ENCODE data around the gene CDC37L1. TPM values are rescaled to one million over a fixed set of nuclear protein-coding genes. Genes with fewer than 3 reads are reported as not detected.
"Not testable (repeated sequence)": the region's sequence is repeated elsewhere in the genome, so short reads cannot be mapped to it uniquely, and the experiment has no call there.

Gene CDC37L1
- total RNA-seq, 4 donors from 2014 or later: 15.5 to 32.5 (median 25.8) TPM

DNA sequence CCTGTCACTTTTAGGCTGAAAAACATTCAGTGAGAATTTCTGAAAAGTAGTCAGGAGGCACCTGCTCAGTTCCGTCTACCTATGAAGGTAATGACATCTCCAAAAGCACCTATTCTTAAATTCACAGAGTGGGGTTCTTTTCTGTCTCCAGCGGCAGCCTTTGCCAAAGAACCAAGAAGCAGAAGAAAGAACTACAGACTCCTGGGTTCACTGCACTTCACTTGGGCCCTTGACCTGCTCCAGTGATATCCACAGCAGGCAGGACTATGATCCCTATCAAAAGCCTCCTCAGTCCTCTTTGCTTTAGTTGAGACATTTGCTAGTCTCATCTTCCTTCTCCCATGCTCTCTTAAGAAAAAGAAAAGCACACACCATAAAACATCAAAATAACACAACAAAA, 37.0 kb upstream of the CDC37L1 start:
- TF ChIP-seq POLR2A (IDR thresholded peaks at IDR 0.05): no peak
- TF ChIP-seq, protein P1, sequence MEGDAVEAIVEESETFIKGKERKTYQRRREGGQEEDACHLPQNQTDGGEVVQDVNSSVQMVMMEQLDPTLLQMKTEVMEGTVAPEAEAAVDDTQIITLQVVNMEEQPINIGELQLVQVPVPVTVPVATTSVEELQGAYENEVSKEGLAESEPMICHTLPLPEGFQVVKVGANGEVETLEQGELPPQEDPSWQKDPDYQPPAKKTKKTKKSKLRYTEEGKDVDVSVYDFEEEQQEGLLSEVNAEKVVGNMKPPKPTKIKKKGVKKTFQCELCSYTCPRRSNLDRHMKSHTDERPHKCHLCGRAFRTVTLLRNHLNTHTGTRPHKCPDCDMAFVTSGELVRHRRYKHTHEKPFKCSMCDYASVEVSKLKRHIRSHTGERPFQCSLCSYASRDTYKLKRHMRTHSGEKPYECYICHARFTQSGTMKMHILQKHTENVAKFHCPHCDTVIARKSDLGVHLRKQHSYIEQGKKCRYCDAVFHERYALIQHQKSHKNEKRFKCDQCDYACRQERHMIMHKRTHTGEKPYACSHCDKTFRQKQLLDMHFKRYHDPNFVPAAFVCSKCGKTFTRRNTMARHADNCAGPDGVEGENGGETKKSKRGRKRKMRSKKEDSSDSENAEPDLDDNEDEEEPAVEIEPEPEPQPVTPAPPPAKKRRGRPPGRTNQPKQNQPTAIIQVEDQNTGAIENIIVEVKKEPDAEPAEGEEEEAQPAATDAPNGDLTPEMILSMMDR (IDR thresholded peaks at IDR 0.05): no peak
- 92 to 97% methylated on average over 2 of the region's 2 CpGs for WGBS, 2 donors
- intact Hi-C loops (cut with DNase I; ENCODE audit: low total_unique reads): no loop called here
- H3K4me3 ChIP-seq (ENCODE audit: low read depth, poor library complexity, severe bottlenecking): no peak overlapping the region
- DNase-seq (ENCODE audit: low spot score in 2 of 2): no peak

DNA sequence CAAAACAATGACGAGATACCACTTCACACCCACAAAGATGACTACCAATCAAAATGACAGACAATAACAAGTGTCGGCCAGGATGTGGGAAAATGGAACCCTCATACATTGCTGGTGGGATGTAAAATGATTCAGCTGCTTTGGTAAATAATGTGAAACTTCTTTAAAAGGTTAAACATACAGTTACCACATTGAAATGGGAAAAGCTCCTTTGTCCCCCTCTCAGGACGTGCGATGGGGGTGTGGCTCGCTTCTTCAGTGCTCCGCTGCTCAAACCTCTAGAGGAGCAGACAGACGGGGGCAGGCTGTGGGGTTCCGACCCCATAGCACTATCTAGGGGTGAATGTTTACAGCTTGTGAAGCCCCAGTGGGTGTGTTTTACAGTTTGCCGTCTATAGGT, 25.3 kb upstream of the CDC37L1 start:
- no peak for DNase-seq (ENCODE audit: low spot score in 2 of 2)
- WGBS, 2 donors: 87 to 92% methylated on average over 9 of the region's 9 CpGs
- H3K4me3 ChIP-seq (ENCODE audit: low read depth, poor library complexity, severe bottlenecking): no peak overlapping the region
- TF ChIP-seq, protein P1 (IDR thresholded peaks at IDR 0.05): no peak
- no peak for TF ChIP-seq POLR2A (IDR thresholded peaks at IDR 0.05)
- intact Hi-C loops (cut with DNase I; ENCODE audit: low total_unique reads): no loop called here

DNA sequence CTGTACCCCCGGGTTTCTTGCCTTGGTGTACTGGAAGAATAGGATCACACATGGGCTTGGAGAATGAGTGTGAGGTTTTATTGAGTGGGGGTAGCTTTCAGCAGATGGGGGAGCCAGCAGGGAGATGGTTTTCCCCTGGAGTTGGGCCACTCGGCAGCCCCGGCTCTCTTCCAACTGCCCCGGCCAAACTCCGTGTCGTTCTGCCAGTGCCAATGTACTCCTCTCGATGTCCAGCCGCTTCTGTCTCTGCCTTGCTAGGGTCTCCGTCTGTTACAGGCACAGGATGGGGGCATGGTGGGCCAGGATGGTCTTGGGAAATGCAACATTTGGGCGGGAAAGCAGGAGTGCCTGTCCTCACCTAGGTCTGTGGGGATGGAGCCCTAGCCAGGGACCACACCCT, 24.8 kb upstream of the CDC37L1 start:
- H3K4me3 ChIP-seq (ENCODE audit: low read depth, poor library complexity, severe bottlenecking): no peak overlapping the region
- 85 to 97% methylated on average over 10 of the region's 10 CpGs for WGBS, 2 donors
- no peak for TF ChIP-seq POLR2A (IDR thresholded peaks at IDR 0.05)
- TF ChIP-seq, protein P1 (IDR thresholded peaks at IDR 0.05): no peak
- no peak for DNase-seq (ENCODE audit: low spot score in 2 of 2)
- intact Hi-C loops (cut with DNase I; ENCODE audit: low total_unique reads): no loop called here

DNA sequence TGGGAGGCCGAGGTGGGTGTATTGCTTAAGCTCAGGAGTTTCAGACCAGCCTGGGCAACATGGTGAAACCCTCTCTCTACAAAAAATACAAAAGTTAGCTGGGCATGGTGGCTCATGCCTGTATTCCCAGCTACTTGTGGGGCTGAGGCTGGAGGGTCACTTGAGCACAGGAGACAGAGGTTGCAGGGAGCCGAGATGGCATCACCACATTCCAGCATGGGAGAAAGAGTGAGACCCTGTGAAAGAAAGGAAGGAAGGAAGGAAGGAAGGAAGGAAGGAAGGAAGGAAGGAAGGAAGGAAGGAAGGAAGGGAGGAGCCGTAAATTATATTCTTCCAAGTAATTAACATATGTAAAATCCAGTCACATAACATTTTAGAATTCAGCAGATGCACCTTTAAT, 23.2 kb upstream of the CDC37L1 start:
- DNase-seq (ENCODE audit: low spot score in 2 of 2); H3K4me3 ChIP-seq (ENCODE audit: low read depth, poor library complexity, severe bottlenecking); intact Hi-C loops (cut with DNase I; ENCODE audit: low total_unique reads): not testable (repeated sequence)
- WGBS, 2 donors: 89 to 94% methylated on average over 3 of the region's 3 CpGs

DNA sequence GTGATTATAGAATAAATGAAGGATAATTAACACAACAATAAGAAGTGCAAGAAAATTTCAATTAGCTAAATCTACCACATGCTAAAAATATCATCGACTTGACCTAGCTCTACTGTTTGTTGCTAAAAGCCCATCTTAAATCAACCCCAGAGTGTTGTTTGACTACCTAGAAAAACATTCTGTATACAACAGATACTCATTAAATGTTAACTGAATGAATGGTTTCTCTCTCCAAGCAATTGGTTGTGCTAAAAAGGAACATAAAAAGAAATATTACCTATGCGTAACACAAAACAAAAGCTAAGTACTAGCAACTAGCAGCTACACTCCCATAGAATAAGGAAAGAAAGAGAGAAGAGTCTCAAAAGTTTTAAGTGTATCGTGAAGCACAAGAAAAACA, 22.7 kb upstream of the CDC37L1 start:
- WGBS, 2 donors: 81 to 94% methylated on average over 3 of the region's 3 CpGs
- DNase-seq (ENCODE audit: low spot score in 2 of 2): no peak
- H3K4me3 ChIP-seq (ENCODE audit: low read depth, poor library complexity, severe bottlenecking): no peak overlapping the region
- TF ChIP-seq, protein P1 (IDR thresholded peaks at IDR 0.05): no peak
- no peak for TF ChIP-seq POLR2A (IDR thresholded peaks at IDR 0.05)
- intact Hi-C loops (cut with DNase I; ENCODE audit: low total_unique reads): no loop called here

DNA sequence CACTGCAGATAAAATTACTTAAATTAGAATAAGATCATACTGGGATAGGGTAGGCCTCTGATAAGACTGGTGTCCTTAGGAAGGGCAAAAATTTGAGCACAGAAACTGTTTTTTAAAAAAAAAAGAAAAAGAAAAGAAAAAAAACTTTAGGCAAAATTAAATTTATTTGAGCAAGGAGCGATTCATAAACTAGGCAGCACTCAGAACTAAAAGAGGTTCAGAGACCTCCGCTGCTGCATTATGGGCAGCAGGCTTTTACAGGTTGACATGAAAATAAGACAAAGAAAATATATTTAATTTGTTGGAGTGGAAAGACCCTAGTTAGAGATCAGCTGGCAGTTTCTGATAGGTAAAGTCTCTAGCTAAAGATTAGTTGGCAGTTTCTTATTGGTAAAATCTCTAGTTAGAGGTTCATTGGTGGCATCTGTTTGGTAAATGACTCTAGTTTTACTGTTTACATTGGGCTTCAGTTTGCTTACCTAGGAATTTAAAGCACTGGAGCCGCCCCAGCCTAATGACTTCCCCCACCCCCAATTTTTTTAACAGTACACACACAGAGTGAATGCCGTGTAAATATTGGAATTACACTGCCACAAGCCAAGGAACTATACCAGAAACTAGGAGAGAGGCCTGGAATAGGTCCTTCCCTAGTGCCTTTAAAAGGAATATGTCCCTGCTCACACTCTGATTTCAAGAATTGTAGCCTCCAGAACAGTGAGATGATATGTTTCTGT, 21.8 kb upstream of the CDC37L1 start:
- intact Hi-C loops (cut with DNase I; ENCODE audit: low total_unique reads): no loop called here
- no peak for DNase-seq (ENCODE audit: low spot score in 2 of 2)
- 90 to 93% methylated on average over 4 of the region's 4 CpGs for WGBS, 2 donors
- H3K4me3 ChIP-seq (ENCODE audit: low read depth, poor library complexity, severe bottlenecking): no peak overlapping the region
- TF ChIP-seq POLR2A (IDR thresholded peaks at IDR 0.05): no peak
- TF ChIP-seq, protein P1 (IDR thresholded peaks at IDR 0.05): no peak

DNA sequence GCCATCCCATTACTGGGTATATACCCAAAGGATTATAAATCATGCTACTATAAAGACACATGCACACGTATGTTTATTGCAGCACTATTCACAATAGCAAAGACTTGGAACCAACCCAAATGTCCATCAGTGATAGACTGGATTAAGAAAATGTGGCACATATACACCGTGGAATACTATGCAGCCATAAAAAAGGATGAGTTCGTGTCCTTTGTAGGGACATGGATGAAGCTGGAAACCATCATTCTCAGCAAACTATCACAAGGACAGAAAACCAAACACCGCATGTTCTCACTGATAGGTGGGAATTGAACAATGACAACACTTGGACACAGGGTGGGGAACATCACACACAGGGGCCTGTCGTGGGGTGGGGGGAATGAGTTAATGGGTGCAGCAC, 18.7 kb upstream of the CDC37L1 start:
- DNase-seq (ENCODE audit: low spot score in 2 of 2); H3K4me3 ChIP-seq (ENCODE audit: low read depth, poor library complexity, severe bottlenecking); intact Hi-C loops (cut with DNase I; ENCODE audit: low total_unique reads): not testable (repeated sequence)
- 93 to 98% methylated on average over 5 of the region's 5 CpGs for WGBS, 2 donors
